Brain microvascular endothelial cell (primary cell): Measurements from ENCODE around the gene ADH7.
A peak's percentile ranks its signal among the peaks of the same experiment; 100 is the strongest.
"Not testable (repeated sequence)": the region's sequence is repeated elsewhere in the genome, so short reads cannot be mapped to it uniquely, and the experiment has no call there.

Source experiments
- DNase-seq: peaks from one replicate; pipeline ENCODE4 v3.0.0-alpha.2; 2020
- H3K27ac ChIP-seq: fragments of 250-450 bp; sonication (Bioruptor Pico); 2 replicates; pipeline ENCODE4 v1.5.1; 2020; ENCODE audit warnings: mild to moderate bottlenecking, moderate library complexity
- H3K27me3 ChIP-seq: fragments of 250-450 bp; sonication (Bioruptor Pico); replicated peaks from 2 replicates; pipeline ENCODE4 v1.5.1; 2020; ENCODE audit warnings: mild to moderate bottlenecking
- H3K36me3 ChIP-seq: fragments of 250-450 bp; sonication (Bioruptor Pico); replicated peaks from 2 replicates; pipeline ENCODE4 v1.5.1; 2020; ENCODE audit warnings: mild to moderate bottlenecking
- H3K4me3 ChIP-seq: 2 replicates; pipeline ENCODE4 v1.5.1; 2011; ENCODE audit warnings: low read depth, mild to moderate bottlenecking, control low read depth, low read length, moderate library complexity
- CTCF ChIP-seq: IDR thresholded peaks from 2 replicates; pipeline ENCODE4 v1.5.1; 2011; ENCODE audit warnings: low read depth, mild to moderate bottlenecking, moderate library complexity, low read length, control low read depth, inconsistent platforms; ENCODE audit errors: missing control alignments
- in situ Hi-C: cut with HindIII; loops from 2 replicates; pipeline ENCODE4 v1.10.0; 2017; ENCODE audit warnings: low sequenced_read_pairs, low pct_ligation_motif_present

Gene ADH7

GRCh38 chr4:99415762-99416161 lies 19.4 kb downstream of the ADH7 start:
- H3K27me3 ChIP-seq, in situ Hi-C loops, H3K4me3 ChIP-seq, DNase-seq, H3K36me3 ChIP-seq, H3K27ac ChIP-seq: not testable (repeated sequence)
- peak; percentile 18 for TF ChIP-seq CTCF

- H3K36me3 ChIP-seq, H3K4me3 ChIP-seq, DNase-seq, H3K27me3 ChIP-seq, H3K27ac ChIP-seq, in situ Hi-C loops: not testable (repeated sequence)
Observed at GRCh38 chr4:99414902-99415301, 20.2 kb downstream of the ADH7 start.

- in situ Hi-C loops, result no loop called here
Observed at GRCh38 chr4:99414401-99414800, 20.7 kb downstream of the ADH7 start.

GRCh38 chr4:99413140-99413539 lies 22.0 kb downstream of the ADH7 start:
- no peak for DNase-seq
- in situ Hi-C loops, result no loop called here
- no peaks in the 10 kb centered on the region for H3K36me3 ChIP-seq
- no peak overlapping the region for H3K4me3 ChIP-seq
- H3K27me3 ChIP-seq, result no peaks in the 10 kb centered on the region
- H3K27ac ChIP-seq, result no peak overlapping the region
- no peak for TF ChIP-seq CTCF

More at GRCh38 chr4:99414401-99414800, 20.7 kb downstream of the ADH7 start:
- Histone ChIP-seq H3K36me3 (no peaks in the 10 kb centered on the region), H3K27ac (no peak overlapping the region), H3K27me3 (no peaks in the 10 kb centered on the region), H3K4me3 (no peak overlapping the region)
- no peak for DNase-seq
- TF ChIP-seq CTCF, result no peak

GRCh38 chr4:99411041-99411440 lies 24.1 kb downstream of the ADH7 start:
- H3K27me3 ChIP-seq, result no peaks in the 10 kb centered on the region
- no peak overlapping the region for H3K4me3 ChIP-seq
- H3K27ac ChIP-seq, result no peak overlapping the region
- no peaks in the 10 kb centered on the region for H3K36me3 ChIP-seq
- in situ Hi-C loops, result no loop called here
- TF ChIP-seq CTCF, result no peak
- no peak for DNase-seq

GRCh38 chr4:99410075-99410474 lies 25.1 kb downstream of the ADH7 start:
- Histone ChIP-seq H3K27me3 (no peaks in the 10 kb centered on the region), H3K36me3 (no peaks in the 10 kb centered on the region), H3K27ac (no peak overlapping the region), H3K4me3 (no peak overlapping the region)
- in situ Hi-C loops, result no loop called here
- TF ChIP-seq CTCF, result no peak
- no peak for DNase-seq
